Calu3 (cell line): ENCODE results near the gene GIMAP5. TPM values are rescaled to one million over a fixed set of nuclear protein-coding genes. Genes with fewer than 3 reads are reported as not detected.
A peak's percentile ranks its signal among the peaks of the same experiment; 100 is the strongest.

Source experiments
- BruUV-seq: library from RNA; stranded (reverse); fragments of 400-500 nt; replicated peaks from 2 replicates; lab custom pipeline; 2021; lab: Mats Ljungman, UMichigan
- CTCF ChIA-PET: fragments of 300-600 bp; sonication (Branson Sonifier 250); formaldehyde crosslinking; loops from one replicate; lab custom pipeline; 2022; ENCODE audit warnings: antibody characterized with exemption; lab: Charles Lee
- DNase-seq: peaks from one replicate; pipeline ENCODE4 v3.0.0; 2022
- H3K27ac Mint-ChIP-seq: one replicate; pipeline ENCODE4 v1.8.0; 2022; ENCODE audit warnings: mixed read lengths; ENCODE audit not compliant: unreplicated experiment
- H3K27me3 Mint-ChIP-seq: one replicate; pipeline ENCODE4 v1.8.0; 2022; ENCODE audit warnings: mixed read lengths; ENCODE audit not compliant: unreplicated experiment
- H3K36me3 Mint-ChIP-seq: one replicate; pipeline ENCODE4 v1.8.0; 2022; ENCODE audit warnings: mild to moderate bottlenecking, moderate library complexity, mixed read lengths; ENCODE audit not compliant: insufficient read depth, unreplicated experiment
- H3K4me1 Mint-ChIP-seq: one replicate; pipeline ENCODE4 v1.8.0; 2022; ENCODE audit warnings: mild to moderate bottlenecking, low read depth, mixed read lengths; ENCODE audit not compliant: unreplicated experiment
- H3K4me3 Mint-ChIP-seq: one replicate; pipeline ENCODE4 v1.8.0; 2022; ENCODE audit warnings: mild to moderate bottlenecking, low read depth, moderate library complexity, mixed read lengths; ENCODE audit not compliant: unreplicated experiment
- H3K9me3 Mint-ChIP-seq: one replicate; pipeline ENCODE4 v1.8.0; 2022; ENCODE audit warnings: low read depth, mixed read lengths; ENCODE audit not compliant: unreplicated experiment
- CTCF ChIP-seq: fragments of 200-600 bp; IDR thresholded peaks from one replicate; pipeline ENCODE4 v1.8.0; 2022; ENCODE audit warnings: antibody characterized with exemption; ENCODE audit not compliant: unreplicated experiment
- intact Hi-C: fragments of 100-400 bp; cut with micrococcal nuclease; formaldehyde crosslinking; loops from one replicate; pipeline ENCODE4 v1.10.0; 2022; ENCODE audit not compliant: unreplicated experiment
- total RNA-seq: library from RNA; stranded (reverse); gene quantifications from 2 replicates; pipeline ENCODE4 v1.2.3, GENCODE V29; 2022

The GIMAP5 gene
- total RNA-seq, 1 experiment from 2014 or later = not detected

GRCh38 chr7:150784120-150784736 is 47.0 kb downstream of the GIMAP5 start:
- Mint-ChIP-seq H3K4me1 (no peaks in the 10 kb centered on the region), H3K36me3 (no peaks in the 10 kb centered on the region), H3K27me3 (peaks cover 35% of the 10 kb centered on the region), H3K4me3 (no peak overlapping the region), H3K27ac (no peak overlapping the region), H3K9me3 (no peaks in the 10 kb centered on the region)
- BruUV-seq = no TSS peak
- peak; percentile 12 for DNase-seq
- CTCF ChIA-PET = interaction anchor here (0.7 to 1.2 kb wide), 3 partner anchors 24 to 322 kb away, joined by 3 to 4 read pairs (median 3); no protein-coding TSS in a partner anchor
- intact Hi-C loops = loop anchor here (10.0 kb wide), 1 partner anchor 201 kb away; no protein-coding TSS in a partner anchor
- TF ChIP-seq CTCF = no peak

- intact Hi-C loops = loop anchor here (10.0 kb wide), 1 partner anchor 200 kb away; no protein-coding TSS in a partner anchor
- Mint-ChIP-seq H3K27me3 (peaks cover 35% of the 10 kb centered on the region), H3K36me3 (no peaks in the 10 kb centered on the region), H3K27ac (no peak overlapping the region), H3K4me1 (no peaks in the 10 kb centered on the region), H3K4me3 (no peak overlapping the region), H3K9me3 (no peaks in the 10 kb centered on the region)
- BruUV-seq = no TSS peak
- TF ChIP-seq CTCF = no peak
- CTCF ChIA-PET = no interaction called here
- no peak for DNase-seq
Observed at GRCh38 chr7:150784954-150785353, 47.7 kb downstream of the GIMAP5 start.

GRCh38 chr7:150787321-150788281 is 50.4 kb downstream of the GIMAP5 start:
- no peak for DNase-seq
- no peak overlapping the region for H3K4me3 Mint-ChIP-seq
- BruUV-seq = no TSS peak
- no peaks in the 10 kb centered on the region for H3K4me1 Mint-ChIP-seq
- H3K27me3 Mint-ChIP-seq = peaks cover 20% of the 10 kb centered on the region
- H3K9me3 Mint-ChIP-seq = no peaks in the 10 kb centered on the region
- CTCF ChIA-PET = interaction anchor here (0.5 to 0.6 kb wide), 2 partner anchors 74 to 121 kb away, joined by 3 to 4 read pairs; no protein-coding TSS in a partner anchor
- H3K27ac Mint-ChIP-seq = no peak overlapping the region
- intact Hi-C loops = loop anchor here (10.0 kb wide), 1 partner anchor 197 kb away; no protein-coding TSS in a partner anchor
- H3K36me3 Mint-ChIP-seq = no peaks in the 10 kb centered on the region
- TF ChIP-seq CTCF = no peak

- H3K4me1 Mint-ChIP-seq = no peaks in the 10 kb centered on the region
- H3K27ac Mint-ChIP-seq = no peak overlapping the region
- TF ChIP-seq CTCF = no peak
- intact Hi-C loops = loop anchor here (10.0 kb wide), 1 partner anchor 196 kb away; no protein-coding TSS in a partner anchor
- no peaks in the 10 kb centered on the region for H3K9me3 Mint-ChIP-seq
- no peak for DNase-seq
- peaks cover 20% of the 10 kb centered on the region for H3K27me3 Mint-ChIP-seq
- no TSS peak for BruUV-seq
- no peak overlapping the region for H3K4me3 Mint-ChIP-seq
- CTCF ChIA-PET = no interaction called here
- no peaks in the 10 kb centered on the region for H3K36me3 Mint-ChIP-seq
Observed at GRCh38 chr7:150788474-150789269, 51.5 kb downstream of the GIMAP5 start.
